Measurements from ENCODE around the gene PROSER3.

Gene PROSER3

GRCh38 chr19:35757749-35758608 lies at the start of gene PROSER3:
Gene PROSER3 (plus strand): TSS chr19:35758176. CDS start chr19:35758216, 40 bp downstream.
- DNase-seq = peak; percentile 100

GRCh38 chr19:35708391-35708790 lies 49.6 kb upstream of the PROSER3 start:
- no peak for DNase-seq

- peak in 1 of 2 experiments; percentile 39 for DNase-seq
These were observed 46.9 kb upstream of the PROSER3 start for GRCh38 chr19:35710784-35711723.

GRCh38 chr19:35712567-35713505 lies 45.1 kb upstream of the PROSER3 start:
- no peak for DNase-seq

- DNase-seq = no peak
These were observed 44.5 kb upstream of the PROSER3 start for GRCh38 chr19:35713506-35713850.

GRCh38 chr19:35713904-35714495 lies 44.0 kb upstream of the PROSER3 start:
- no peak for DNase-seq

- DNase-seq = no peak
These were observed 43.2 kb upstream of the PROSER3 start for GRCh38 chr19:35714601-35715354.

- no peak for DNase-seq
These were observed 42.6 kb upstream of the PROSER3 start for GRCh38 chr19:35715355-35715809.

GRCh38 chr19:35715981-35716800 lies 41.8 kb upstream of the PROSER3 start:
- DNase-seq = peak in 1 of 2 experiments; percentile 69

- peak; percentile 98 for DNase-seq
These were observed 40.9 kb upstream of the PROSER3 start for GRCh38 chr19:35716801-35717664.

- DNase-seq = no peak
These were observed 40.2 kb upstream of the PROSER3 start, which contains the start of gene KMT2B for GRCh38 chr19:35717665-35718344. Gene KMT2B (plus strand): TSS chr19:35718003. CDS start chr19:35718019, 16 bp downstream.

- peak in 1 of 2 experiments; percentile 54 for DNase-seq
These were observed 39.5 kb upstream of the PROSER3 start for GRCh38 chr19:35718345-35719041.

GRCh38 chr19:35719402-35720162 lies 38.4 kb upstream of the PROSER3 start:
- DNase-seq = no peak

- DNase-seq = no peak
These were observed 37.8 kb upstream of the PROSER3 start for GRCh38 chr19:35720163-35720524.

GRCh38 chr19:35720648-35721047 lies 37.3 kb upstream of the PROSER3 start:
- DNase-seq = no peak

- DNase-seq = no peak
These were observed 36.6 kb upstream of the PROSER3 start for GRCh38 chr19:35721374-35721773.

GRCh38 chr19:35722461-35722860 lies 35.5 kb upstream of the PROSER3 start:
- no peak for DNase-seq

Data from NCI-H524 (cell line).